Adrenal gland (tissue), 12 donors: ENCODE results near the gene SEPTIN10. TPM values are rescaled to one million over a fixed set of nuclear protein-coding genes. Genes with fewer than 3 reads are reported as not detected.

Experiments
- DNase-seq, 7 donors: peaks; one replicate each; pipeline ENCODE4 v3.0.0-alpha.2; 2019 to 2020
- H3K27ac ChIP-seq, 5 donors: fragments of 200-600 bp; sonication (generic) in 4 of 5; 1 replicate in 3 of 5; 2 replicates in 2 of 5; pipeline versions ENCODE4 v1.5.1 to v1.8.0; 2016 to 2020; ENCODE audit warnings: mild to moderate bottlenecking in 1 of 5
- H3K27me3 ChIP-seq: fragments of 200-600 bp; 2 replicates; pipeline ENCODE4 v1.8.0; 2021
- H3K36me3 ChIP-seq, 2 donors: fragments of 200-600 bp; replicated peaks in 1 of 2; 1 replicate in 1 of 2; 2 replicates in 1 of 2; pipeline versions ENCODE4 v1.5.1 to v1.8.0; 2018 to 2022
- H3K4me1 ChIP-seq, 2 donors: fragments of 200-600 bp; replicated peaks in 1 of 2; 1 replicate in 1 of 2; 2 replicates in 1 of 2; pipeline versions ENCODE4 v1.5.1 to v1.8.0; 2018 to 2021
- H3K4me3 ChIP-seq, 4 donors: fragments of 200-600 bp; sonication (generic) in 3 of 4; one replicate each; pipeline ENCODE4 v1.5.1; 2016 to 2018
- H3K9me3 ChIP-seq, 3 donors: fragments of 200-600 bp; sonication (generic) in 1 of 3; replicated peaks in 1 of 3; 1 replicate in 2 of 3; 2 replicates in 1 of 3; pipeline versions ENCODE4 v1.5.1 to v1.8.0; 2016 to 2021
- CTCF ChIP-seq, 6 experiments: fragments of 450-650 bp in 4 of 6; fragments of 200-600 bp in 2 of 6; sonication (generic) in 1 of 6; IDR thresholded peaks; 1 replicate in 5 of 6; 2 replicates in 1 of 6; pipeline versions ENCODE4 v1.5.1 to v1.8.0; 2016 to 2021; ENCODE audit warnings: antibody characterized with exemption in 6 of 6, mild to moderate bottlenecking in 2 of 6, moderate library complexity in 1 of 6
- POLR2A ChIP-seq, 2 donors: fragments of 450-650 bp; IDR thresholded peaks; one replicate each; pipeline ENCODE4 v1.6.1; 2017; ENCODE audit warnings: antibody characterized with exemption in 2 of 2, mild to moderate bottlenecking in 2 of 2, moderate library complexity in 1 of 2
- WGBS, 4 donors: extraction: QIAGEN DNeasy Blood & Tissue Kit in 2 of 4; methylation state at CpG; one replicate each; pipeline versions ENCODE4 v1.1.5 to v1.1.7; 2013 to 2017; 5-methylcytosine and 5-hydroxymethylcytosine counted together
- intact Hi-C, 2 donors: fragments of 100-400 bp; cut with DNase I; formaldehyde crosslinking; loops; one replicate each; pipeline versions ENCODE4 v1.14.1 to v1.15.0; 2022 to 2023
- polyA plus RNA-seq, 3 donors: library from polyadenylated mRNA; stranded (reverse); fragments of 200-250 nt in 2 of 3; fragments of 350-450 nt in 1 of 3; fragmentation: Illumina TruSeq in 1 of 3; extraction: RNeasy Lipid Tissue Mini Kit (QIAGEN cat#74804) in 1 of 3; gene quantifications; one replicate each; pipeline ENCODE4 v1.2.3, GENCODE V29; 2013 to 2014
- total RNA-seq, 9 donors: library from RNA; depleted of rRNA in 4 of 9; stranded (reverse); fragments of >200 nt in 4 of 9; fragments of 120-200 nt in 1 of 9; fragmentation: NEBNext Ultra II Directional in 1 of 9; extraction: Animal tissue kit (Norgen Biotek cat#: 25700) in 1 of 9; gene quantifications; one replicate each; pipeline versions ENCODE4 v1.1.0 to v1.2.4, GENCODE V29; 2013 to 2023
- donor health status: healthy with polysubstance abuse.
- donor health status: Bipolar disorder and iron deficiency.
- donor health status: DM: yes; HTN: yes; CAD: no.
- donor health status: DM: no; HTN: no; CAD: no.
- donor health status: DM: no; HTN: no; CAD: no.
- donor health status: DM: yes; HTN: yes; CAD: no.

SEPTIN10 gene
- total and polyA plus RNA-seq, 12 donors: 18.1 to 91.3 (median 44.8) TPM

DNA sequence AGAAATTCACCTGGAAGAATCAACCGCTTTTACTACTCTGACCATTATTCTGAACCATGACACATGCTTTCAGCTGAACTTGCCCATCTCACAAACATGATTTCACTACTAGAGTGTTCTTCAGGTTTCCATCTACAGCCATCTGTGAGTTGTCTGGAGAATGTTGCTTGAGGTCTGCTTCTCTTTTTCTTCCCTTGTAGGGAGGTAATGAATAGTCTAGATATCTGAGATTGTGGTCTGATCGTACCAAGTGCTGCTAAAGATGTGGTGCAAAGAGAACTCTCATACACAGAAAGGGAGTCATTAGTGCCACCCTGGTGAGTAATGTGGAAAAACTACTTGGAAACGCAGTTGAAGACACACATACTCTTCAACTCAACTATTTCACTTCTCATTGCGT is 10.6 kb upstream of the SEPTIN10 start:
- WGBS, 4 donors: 76 to 92% (median 80%) methylated on average over 4 of the region's 4 CpGs
- intact Hi-C loops: loop anchor here (10.0 kb wide), 2 partner anchors 60 to 70 kb away; no protein-coding TSS in a partner anchor
- Histone ChIP-seq H3K27me3 (no peaks in the 10 kb centered on the region), H3K36me3 (no peaks in the 10 kb centered on the region), H3K9me3 (no peaks in the 10 kb centered on the region), H3K4me3 (no peak overlapping the region), H3K4me1 (no peaks in the 10 kb centered on the region), H3K27ac (no peak overlapping the region)
- DNase-seq: no peak
- TF ChIP-seq CTCF (IDR thresholded peaks at IDR 0.05): no peak
- TF ChIP-seq POLR2A (IDR thresholded peaks at IDR 0.05): no peak

DNA sequence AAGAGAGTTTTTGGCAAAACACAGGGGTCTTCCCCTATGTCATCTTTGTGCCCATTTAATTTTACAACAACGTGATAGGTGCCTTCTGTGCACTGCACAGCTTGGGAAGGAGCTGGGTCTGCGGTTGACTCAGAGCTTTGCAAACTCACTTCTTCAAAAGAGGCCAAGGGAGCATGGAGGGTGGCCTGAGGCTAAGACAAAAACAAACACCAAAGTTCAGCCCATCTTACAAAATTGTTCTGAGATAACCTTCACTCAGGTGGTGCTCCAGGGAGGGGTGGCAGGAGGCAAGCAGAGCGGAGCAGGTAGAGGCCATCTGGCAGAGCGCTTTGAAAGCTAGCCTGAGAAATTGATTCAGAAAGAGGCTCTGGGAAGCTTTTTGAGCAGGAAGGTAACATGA is 10.2 kb upstream of the SEPTIN10 start:
- Histone ChIP-seq H3K27ac (no peak overlapping the region), H3K9me3 (no peaks in the 10 kb centered on the region), H3K4me1 (no peaks in the 10 kb centered on the region), H3K4me3 (no peak overlapping the region), H3K36me3 (no peaks in the 10 kb centered on the region), H3K27me3 (no peaks in the 10 kb centered on the region)
- TF ChIP-seq POLR2A (IDR thresholded peaks at IDR 0.05) (no peak), CTCF (IDR thresholded peaks at IDR 0.05) (no peak)
- no peak for DNase-seq
- WGBS, 4 donors: 94 to 97% (median 96%) methylated on average over 4 of the region's 4 CpGs
- intact Hi-C loops: loop anchor here (10.0 kb wide), 2 partner anchors 61 to 69 kb away; no protein-coding TSS in a partner anchor

- Histone ChIP-seq H3K9me3 (no peaks in the 10 kb centered on the region), H3K27me3 (no peaks in the 10 kb centered on the region), H3K36me3 (no peaks in the 10 kb centered on the region), H3K4me3 (no peak overlapping the region), H3K4me1 (no peaks in the 10 kb centered on the region), H3K27ac (no peak overlapping the region)
- 57 to 76% (median 69%) methylated on average over 4 to 5 of the region's 5 CpGs for WGBS, 4 donors
- DNase-seq: no peak
- intact Hi-C loops: loop anchor here (10.0 kb wide), 2 partner anchors 62 to 68 kb away; no protein-coding TSS in a partner anchor
- TF ChIP-seq CTCF (IDR thresholded peaks at IDR 0.05) (no peak), POLR2A (IDR thresholded peaks at IDR 0.05) (no peak)
These were observed 9.5 kb upstream of the SEPTIN10 start for GRCh38 chr2:109623297-109623696.

- Histone ChIP-seq H3K36me3 (no peaks in the 10 kb centered on the region), H3K27ac (no peak overlapping the region), H3K4me1 (peaks cover 0 to 28% of the 10 kb centered on the region in 2 donors), H3K27me3 (no peaks in the 10 kb centered on the region), H3K9me3 (no peaks in the 10 kb centered on the region), H3K4me3 (no peak overlapping the region)
- no peak for TF ChIP-seq POLR2A (IDR thresholded peaks at IDR 0.05)
- TF ChIP-seq CTCF (IDR thresholded peaks at IDR 0.05): no peak
- DNase-seq: no peak
- intact Hi-C loops: loop anchor here in 1 of 2 donors (10.0 kb wide), 1 partner anchor 96 kb away; no protein-coding TSS in a partner anchor
- WGBS, 4 donors: 74 to 87% (median 85%) methylated on average over 4 of the region's 4 CpGs
These were observed 5.4 kb upstream of the SEPTIN10 start for GRCh38 chr2:109619032-109619615.
